H1 (cell line): ENCODE data around the gene MRPL39. TPM values are rescaled to one million over a fixed set of nuclear protein-coding genes. Genes with fewer than 3 reads are reported as not detected.

ENCODE experiments used
- CTCF ChIA-PET: fragments of 300-600 bp; sonication (Branson Sonifier 250); formaldehyde crosslinking; loops from one replicate; lab custom pipeline; 2021; ENCODE audit not compliant: partially characterized antibody; lab: Charles Lee
- POLR2A ChIA-PET: fragments of 300-600 bp; sonication (Branson Sonifier 250); formaldehyde crosslinking; loops from one replicate; lab custom pipeline; 2021; ENCODE audit warnings: inconsistent platforms; ENCODE audit not compliant: partially characterized antibody; lab: Charles Lee
- DNase-seq, 2 experiments: peaks; one replicate each; pipeline versions ENCODE4 v3.0.0 to v3.0.0-alpha.2; 2010 to 2022; ENCODE audit warnings: low spot score in 2 of 2, low read depth in 1 of 2, mixed read lengths in 1 of 2
- FAIRE-seq: peaks from 2 replicates; lab custom pipeline; 2011; peaks lifted over from hg19 to GRCh38; lab: Jason Lieb, UNC
- H2AFZ ChIP-seq: 2 replicates; pipeline ENCODE4 v1.8.1; 2012; ENCODE audit warnings: low read length, inconsistent platforms
- H2AK5ac ChIP-seq: 2 replicates; pipeline ENCODE4 v1.6.1; 2013; ENCODE audit warnings: low read depth, low read length
- H2BK120ac ChIP-seq: replicated peaks from 2 replicates; pipeline ENCODE3; 2013; ENCODE audit warnings: low read depth, low read length, inconsistent platforms
- H2BK12ac ChIP-seq: 2 replicates; pipeline ENCODE4 v1.6.1; 2013; ENCODE audit warnings: low read depth, low read length
- H2BK15ac ChIP-seq: 2 replicates; pipeline ENCODE4 v1.6.1; 2013; ENCODE audit warnings: low read length
- H2BK20ac ChIP-seq: 2 replicates; pipeline ENCODE4 v1.6.1; 2013; ENCODE audit warnings: low read length
- H2BK5ac ChIP-seq: 2 replicates; pipeline ENCODE4 v1.6.1; 2013; ENCODE audit warnings: low read depth, low read length
- H3K14ac ChIP-seq: 2 replicates; pipeline ENCODE4 v1.6.1; 2013; ENCODE audit warnings: inconsistent platforms; ENCODE audit not compliant: insufficient read length
- H3K18ac ChIP-seq: 2 replicates; pipeline ENCODE4 v1.6.1; 2013; ENCODE audit warnings: low read length; ENCODE audit errors: extremely low read depth
- H3K23ac ChIP-seq: 2 replicates; pipeline ENCODE4 v1.6.1; 2013; ENCODE audit warnings: inconsistent platforms; ENCODE audit not compliant: insufficient read length
- H3K23me2 ChIP-seq: 2 replicates; pipeline ENCODE4 v1.6.1; 2013; ENCODE audit warnings: low read depth, low read length
- H3K27ac ChIP-seq: 2 replicates; pipeline ENCODE4 v1.6.1; 2011; ENCODE audit warnings: low read depth, low read length, inconsistent platforms
- H3K27me3 ChIP-seq, 4 experiments: replicated peaks in 1 of 4; 1 replicate in 1 of 4; 2 replicates in 3 of 4; pipeline versions ENCODE4 v1.6.1 to v1.8.1; 2011 to 2013; ENCODE audit warnings: low read length in 3 of 4, mild to moderate bottlenecking in 3 of 4, inconsistent platforms in 2 of 4, mixed read lengths in 2 of 4, moderate library complexity in 1 of 4; ENCODE audit not compliant: control insufficient read depth in 3 of 4, insufficient read depth in 3 of 4; ENCODE audit errors: extremely low read depth in 1 of 4
- H3K36me3 ChIP-seq, 4 experiments: 2 replicates each; pipeline versions ENCODE4 v1.6.1 to v1.8.1; 2011 to 2013; ENCODE audit warnings: mild to moderate bottlenecking in 4 of 4, low read length in 3 of 4, moderate library complexity in 2 of 4, control low read depth in 1 of 4, inconsistent platforms in 1 of 4; ENCODE audit not compliant: insufficient read depth in 4 of 4, control insufficient read depth in 2 of 4
- H3K4ac ChIP-seq: replicated peaks from 2 replicates; pipeline ENCODE3; 2013; ENCODE audit warnings: low read length, low read depth, mixed read lengths, inconsistent platforms; ENCODE audit not compliant: insufficient read length
- H3K4me1 ChIP-seq, 4 experiments: replicated peaks in 1 of 4; 1 replicate in 1 of 4; 2 replicates in 3 of 4; pipeline versions ENCODE4 v1.6.1 to v1.8.1; 2011 to 2013; ENCODE audit warnings: low read length in 3 of 4, inconsistent platforms in 2 of 4, mixed read lengths in 1 of 4; ENCODE audit not compliant: insufficient read depth in 4 of 4, control insufficient read depth in 3 of 4
- H3K4me2 ChIP-seq, 2 experiments: 2 replicates each; pipeline versions ENCODE4 v1.6.1 to v1.8.1; 2011 to 2013; ENCODE audit warnings: low read depth in 2 of 2, low read length in 2 of 2, control low read depth in 1 of 2, inconsistent platforms in 1 of 2, mild to moderate bottlenecking in 1 of 2; ENCODE audit not compliant: insufficient read depth in 1 of 2
- H3K4me3 ChIP-seq, 4 experiments: fragments of 200-600, 300-600 bp in 1 of 4; sonication (generic), shearing (Covaris generic), sonication (Bioruptor Twin) in 1 of 4; 2 replicates each; pipeline versions ENCODE4 v1.5.1 to v1.8.1; 2011 to 2016; ENCODE audit warnings: low read length in 4 of 4, low read depth in 3 of 4, control low read depth in 2 of 4, inconsistent platforms in 2 of 4, mild to moderate bottlenecking in 2 of 4, mixed read lengths in 1 of 4, moderate library complexity in 1 of 4; ENCODE audit not compliant: insufficient read depth in 2 of 4; ENCODE audit errors: extremely low read depth in 1 of 4
- H3K56ac ChIP-seq: replicated peaks from 2 replicates; pipeline ENCODE3; 2013; ENCODE audit warnings: low read depth, mild to moderate bottlenecking, mixed read lengths, low read length, inconsistent platforms; ENCODE audit not compliant: insufficient read length
- H3K79me1 ChIP-seq: 2 replicates; pipeline ENCODE4 v1.6.1; 2013; ENCODE audit warnings: low read depth, low read length, control low read depth
- H3K79me2 ChIP-seq, 2 experiments: 2 replicates each; pipeline versions ENCODE4 v1.6.1 to v1.8.1; 2012 to 2013; ENCODE audit warnings: low read length in 2 of 2, mild to moderate bottlenecking in 2 of 2, inconsistent platforms in 1 of 2; ENCODE audit not compliant: insufficient read depth in 2 of 2, control insufficient read depth in 1 of 2
- H3K9ac ChIP-seq, 4 experiments: replicated peaks in 1 of 4; 1 replicate in 1 of 4; 2 replicates in 3 of 4; pipeline versions ENCODE4 v1.6.1 to v1.8.1; 2011 to 2013; ENCODE audit warnings: low read depth in 3 of 4, low read length in 3 of 4, control low read depth in 2 of 4, mild to moderate bottlenecking in 2 of 4, moderate library complexity in 2 of 4, inconsistent platforms in 1 of 4; ENCODE audit errors: extremely low read depth in 1 of 4
- H3K9me3 ChIP-seq, 2 experiments: 2 replicates each; pipeline versions ENCODE4 v1.6.1 to v1.8.1; 2012 to 2013; ENCODE audit warnings: mild to moderate bottlenecking in 2 of 2, moderate library complexity in 2 of 2, control low read depth in 1 of 2, inconsistent platforms in 1 of 2, low read depth in 1 of 2, low read length in 1 of 2, mixed read lengths in 1 of 2; ENCODE audit not compliant: insufficient read depth in 2 of 2
- H4K20me1 ChIP-seq, 2 experiments: replicated peaks in 1 of 2; 2 replicates each; pipeline versions ENCODE3 to v1.8.1; 2011 to 2013; ENCODE audit warnings: inconsistent platforms in 2 of 2, low read length in 2 of 2, mild to moderate bottlenecking in 1 of 2; ENCODE audit not compliant: insufficient read depth in 2 of 2, control insufficient read depth in 1 of 2
- H4K5ac ChIP-seq: 2 replicates; pipeline ENCODE4 v1.6.1; 2013; ENCODE audit warnings: low read length, low read depth, mixed read lengths, inconsistent platforms; ENCODE audit not compliant: insufficient read length
- H4K8ac ChIP-seq: 2 replicates; pipeline ENCODE4 v1.8.0; 2013; ENCODE audit warnings: mild to moderate bottlenecking, moderate library complexity, low read length, inconsistent platforms; ENCODE audit not compliant: insufficient read depth; ENCODE audit errors: extremely low read depth
- H4K91ac ChIP-seq: replicated peaks from 2 replicates; pipeline ENCODE3; 2013; ENCODE audit warnings: low read length, mixed read lengths, inconsistent platforms; ENCODE audit not compliant: insufficient read length
- CBX5 ChIP-seq: fragments of 300-800, 300-1000 bp; sonication (generic); IDR thresholded peaks from 2 replicates; pipeline ENCODE4 v1.7.1; 2016; ENCODE audit warnings: antibody characterized with exemption, low read length, low read depth
- CHD1 ChIP-seq: IDR thresholded peaks from 2 replicates; pipeline ENCODE4 v1.6.1; 2012; ENCODE audit warnings: low read depth, low read length, improper control_type of control experiment
- CHD2 ChIP-seq: IDR thresholded peaks from 2 replicates; pipeline ENCODE4 v1.6.1; 2012; ENCODE audit warnings: low read length, improper control_type of control experiment
- EP300 ChIP-seq, 2 experiments: IDR thresholded peaks; 1 replicate in 1 of 2; 2 replicates in 1 of 2; pipeline ENCODE4 v1.6.1; 2011 to 2012; ENCODE audit warnings: low read depth in 2 of 2, low read length in 2 of 2, mild to moderate bottlenecking in 2 of 2, borderline replicate concordance in 1 of 2, inconsistent platforms in 1 of 2, moderate library complexity in 1 of 2
- FOSL1 ChIP-seq: IDR thresholded peaks from 2 replicates; pipeline ENCODE4 v1.6.1; 2011; ENCODE audit warnings: mild to moderate bottlenecking, low read depth, low read length, moderate library complexity; ENCODE audit not compliant: insufficient read depth
- HDAC6 ChIP-seq: IDR thresholded peaks from one replicate; pipeline ENCODE4 v1.7.1; 2012; ENCODE audit warnings: low read depth, mild to moderate bottlenecking, inconsistent platforms, low read length, moderate library complexity
- JUN ChIP-seq: IDR thresholded peaks from 2 replicates; pipeline ENCODE4 v1.6.1; 2011; ENCODE audit warnings: low read depth, mild to moderate bottlenecking, improper control_type of control experiment, low read length
- KDM5A ChIP-seq: fragments of 200-600 bp; IDR thresholded peaks from 2 replicates; pipeline ENCODE4 v1.7.1; 2012; ENCODE audit warnings: mild to moderate bottlenecking, low read length, inconsistent platforms, mixed read lengths
- PHF8 ChIP-seq: fragments of 200-600 bp; sonication (generic); conservative IDR thresholded peaks from 2 replicates; pipeline ENCODE4 v1.7.1; 2012; ENCODE audit warnings: low read depth, mild to moderate bottlenecking, inconsistent platforms, low read length, moderate library complexity
- POLR2AphosphoS5 ChIP-seq: IDR thresholded peaks from 2 replicates; pipeline ENCODE4 v1.6.1; 2011; ENCODE audit warnings: low read depth, low read length
- RBBP5 ChIP-seq: IDR thresholded peaks from 2 replicates; pipeline ENCODE4 v1.7.1; 2012; ENCODE audit warnings: low read depth, mild to moderate bottlenecking, inconsistent platforms, low read length, moderate library complexity, borderline replicate concordance
- RNF2 ChIP-seq: fragments of 200-900, 300-1000 bp; sonication (generic); IDR thresholded peaks from 2 replicates; pipeline ENCODE4 v1.7.1; 2016; ENCODE audit warnings: borderline replicate concordance, low read depth, mild to moderate bottlenecking, antibody characterized with exemption, low read length; ENCODE audit not compliant: poor library complexity, severe bottlenecking; ENCODE audit errors: missing control alignments
- SIX5 ChIP-seq: IDR thresholded peaks from 2 replicates; pipeline ENCODE4 v1.6.1; 2011; ENCODE audit warnings: mild to moderate bottlenecking, low read depth, low read length
- SRF ChIP-seq: IDR thresholded peaks from 2 replicates; pipeline ENCODE4 v1.6.1; 2011; ENCODE audit warnings: mild to moderate bottlenecking, low read depth, low read length, moderate library complexity
- YY1 ChIP-seq: IDR thresholded peaks from 2 replicates; pipeline ENCODE4 v1.6.1; 2011; ENCODE audit warnings: low read depth, mild to moderate bottlenecking, low read length
- WGBS, 2 experiments: shearing (Covaris generic) in 1 of 2; methylation state at CpG; one replicate each; pipeline versions ENCODE4 v1.1.6 to v1.1.7; 2013 to 2015; ENCODE audit warnings: low lambda C conversion rate in 2 of 2, mixed read lengths in 2 of 2, inconsistent platforms in 1 of 2, low coverage in 1 of 2, missing lambda C conversion rate in 1 of 2; ENCODE audit not compliant: insufficient replicate concordance in 2 of 2, insufficient coverage in 1 of 2, insufficient read length in 1 of 2; ENCODE audit errors: extremely low coverage in 1 of 2, missing lambda C conversion rate in 1 of 2; 5-methylcytosine and 5-hydroxymethylcytosine counted together
- polyA plus RNA-seq, 7 experiments: library from polyadenylated mRNA; depleted of rRNA in 3 of 7; stranded (reverse) in 5 of 7; unstranded in 2 of 7; fragments of >200 nt in 5 of 7; fragments of 200-250 nt in 2 of 7; gene quantifications; 1 replicate in 5 of 7; 2 replicates in 1 of 7; 4 replicates in 1 of 7; pipeline versions ENCODE4 v1.2.1 to v1.2.3, GENCODE V29; 2011 to 2013; ENCODE audit warnings: missing spikeins in 2 of 7, mixed read lengths in 2 of 7
- total RNA-seq: library from RNA; stranded (reverse); fragmentation: NEBNext Ultra II Directional; extraction: Animal tissue kit (Norgen Biotek cat#: 25700); gene quantifications from 2 replicates; pipeline ENCODE4 v1.2.1, GENCODE V29; 2021

The MRPL39 gene
- total and polyA plus RNA-seq, 2 of the 8 experiments (the other 6 are each of a cell fraction or from before 2014, with no cell fraction given) = 20.3 to 43.2 TPM

- Histone ChIP-seq H3K56ac (no peak overlapping the region), H4K91ac (no peak overlapping the region), H3K4ac (no peak overlapping the region), H2BK120ac (no peak overlapping the region), H3K23ac (no peak overlapping the region), H3K9ac (no peak overlapping the region), H4K8ac (no peak overlapping the region), H3K27me3 (no peaks in the 10 kb centered on the region), H2AK5ac (no peak overlapping the region), H3K79me2 (no peaks in the 10 kb centered on the region), H3K4me2 (no peak overlapping the region), H4K5ac (no peak overlapping the region), H3K79me1 (no peaks in the 10 kb centered on the region), H3K27ac (no peak overlapping the region), H3K36me3 (no peaks in the 10 kb centered on the region), H3K4me1 (peaks cover 0 to 3% (median 0%) of the 10 kb centered on the region in 4 experiments; a peak in 1 of 7 replicates), H2AFZ (no peak overlapping the region), H3K14ac (no peak overlapping the region), H3K23me2 (no peaks in the 10 kb centered on the region), H2BK15ac (no peak overlapping the region), H3K9me3 (no peaks in the 10 kb centered on the region), H2BK5ac (no peak overlapping the region), H2BK12ac (no peak overlapping the region), H2BK20ac (no peak overlapping the region), H3K18ac (no peak overlapping the region), H3K4me3 (no peak overlapping the region), H4K20me1 (no peaks in the 10 kb centered on the region)
- ChIA-PET CTCF (interaction anchor here (0.6 kb wide), 1 partner anchor 23 kb away, joined by 3 read pairs; no protein-coding TSS in a partner anchor), POLR2A (no interaction called here)
- WGBS, 2 experiments = 91% methylated on average over 3 of the region's 3 CpGs; no CpG with 5 or more reads in 1 of the 2 experiments
- DNase-seq = no peak
- FAIRE-seq = no peak
- no peak for TF ChIP-seq EP300 (IDR thresholded peaks at IDR 0.05; ENCODE audit: borderline replicate concordance in 1 of 2, low read depth in 2 of 2, low read length in 2 of 2)
- TF ChIP-seq FOSL1 = no peak
- no peak for TF ChIP-seq SIX5
- TF ChIP-seq PHF8 = no peak
- TF ChIP-seq YY1 = no peak
- no peak for TF ChIP-seq HDAC6
- no peak for TF ChIP-seq JUN
- TF ChIP-seq CHD1 = no peak
- TF ChIP-seq RBBP5 = no peak
- no peak for TF ChIP-seq POLR2AphosphoS5
- TF ChIP-seq SRF = no peak
- TF ChIP-seq CHD2 = no peak
- no peak for TF ChIP-seq RNF2
- TF ChIP-seq KDM5A = no peak
- TF ChIP-seq CBX5 = no peak
Observed at GRCh38 chr21:25572861-25573310, 34.4 kb downstream of the MRPL39 start.
